ENCODE results near the gene BHMT.

DNA sequence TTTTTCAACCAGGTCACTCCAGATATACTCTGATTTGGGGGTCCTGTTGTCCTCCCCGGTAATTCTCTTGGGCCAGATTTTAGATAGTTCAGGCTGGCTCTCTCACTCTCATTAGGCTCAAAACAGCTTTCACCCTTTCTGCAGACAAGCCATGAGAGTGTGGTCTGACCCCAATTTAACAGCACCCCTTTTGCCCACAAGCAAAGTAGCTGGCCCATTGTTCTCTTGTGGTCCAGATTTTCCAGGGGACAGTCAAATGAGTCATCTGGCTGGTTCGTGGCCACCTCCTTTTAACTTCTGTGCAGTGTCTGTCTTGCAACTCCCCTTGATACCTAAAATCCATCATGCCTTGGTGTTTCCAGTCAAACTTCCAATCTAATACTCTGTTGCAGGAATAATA lies 25.5 kb upstream of the BHMT start:
- TF ChIP-seq, protein P1, sequence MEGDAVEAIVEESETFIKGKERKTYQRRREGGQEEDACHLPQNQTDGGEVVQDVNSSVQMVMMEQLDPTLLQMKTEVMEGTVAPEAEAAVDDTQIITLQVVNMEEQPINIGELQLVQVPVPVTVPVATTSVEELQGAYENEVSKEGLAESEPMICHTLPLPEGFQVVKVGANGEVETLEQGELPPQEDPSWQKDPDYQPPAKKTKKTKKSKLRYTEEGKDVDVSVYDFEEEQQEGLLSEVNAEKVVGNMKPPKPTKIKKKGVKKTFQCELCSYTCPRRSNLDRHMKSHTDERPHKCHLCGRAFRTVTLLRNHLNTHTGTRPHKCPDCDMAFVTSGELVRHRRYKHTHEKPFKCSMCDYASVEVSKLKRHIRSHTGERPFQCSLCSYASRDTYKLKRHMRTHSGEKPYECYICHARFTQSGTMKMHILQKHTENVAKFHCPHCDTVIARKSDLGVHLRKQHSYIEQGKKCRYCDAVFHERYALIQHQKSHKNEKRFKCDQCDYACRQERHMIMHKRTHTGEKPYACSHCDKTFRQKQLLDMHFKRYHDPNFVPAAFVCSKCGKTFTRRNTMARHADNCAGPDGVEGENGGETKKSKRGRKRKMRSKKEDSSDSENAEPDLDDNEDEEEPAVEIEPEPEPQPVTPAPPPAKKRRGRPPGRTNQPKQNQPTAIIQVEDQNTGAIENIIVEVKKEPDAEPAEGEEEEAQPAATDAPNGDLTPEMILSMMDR (IDR thresholded peaks at IDR 0.05) = no peak
- TF ChIP-seq POLR2A (IDR thresholded peaks at IDR 0.05) = no peak

Data from lower leg skin (tissue), 3 donors.